GM12878 (cell line): ENCODE results near the gene EPB41L2.

ENCODE experiments used
- CREM ChIP-seq: IDR thresholded peaks from 2 replicates; pipeline ENCODE4 v1.6.1; 2014; ENCODE audit warnings: antibody characterized with exemption, low read depth
- EZH2 ChIP-seq: IDR thresholded peaks from 2 replicates; pipeline ENCODE4 v1.6.1; 2012; ENCODE audit warnings: low read depth, mild to moderate bottlenecking, control low read depth, inconsistent platforms, low read length, borderline replicate concordance; ENCODE audit not compliant: control insufficient read depth
- MXI1 ChIP-seq: fragments of 150-350 bp; IDR thresholded peaks from 2 replicates; pipeline ENCODE4 v1.6.1; 2011; ENCODE audit warnings: low read depth, mild to moderate bottlenecking, inconsistent platforms, low read length, improper control_type of control experiment
- NR2C2 ChIP-seq: IDR thresholded peaks from 2 replicates; pipeline ENCODE4 v1.6.1; 2011; ENCODE audit warnings: borderline replicate concordance, low read depth; ENCODE audit not compliant: control insufficient read depth, insufficient read length
- POLR2A ChIP-seq: IDR thresholded peaks from 2 replicates; pipeline ENCODE4 v1.6.1; 2011; ENCODE audit warnings: low read depth, mild to moderate bottlenecking, low read length
- POLR2AphosphoS5 ChIP-seq: IDR thresholded peaks from 2 replicates; pipeline ENCODE4 v1.6.1; 2011; ENCODE audit warnings: mild to moderate bottlenecking, low read length, inconsistent platforms
- RELA ChIP-seq: fragments of 450-650 bp; IDR thresholded peaks from 2 replicates; pipeline ENCODE4 v1.8.0; 2014; ENCODE audit warnings: borderline replicate concordance; ENCODE audit not compliant: partially characterized antibody
- SIN3A ChIP-seq: IDR thresholded peaks from 2 replicates; pipeline ENCODE4 v1.6.1; 2012; ENCODE audit warnings: low read depth, low read length, improper control_type of control experiment
- SMC3 ChIP-seq: IDR thresholded peaks from 2 replicates; pipeline ENCODE4 v1.6.1; 2011; ENCODE audit warnings: low read length, improper control_type of control experiment, borderline replicate concordance
- TAF1 ChIP-seq: IDR thresholded peaks from 2 replicates; pipeline ENCODE4 v1.6.1; 2011; ENCODE audit warnings: mild to moderate bottlenecking, low read depth, low read length, borderline replicate concordance
- TBL1XR1 ChIP-seq: IDR thresholded peaks from 2 replicates; pipeline ENCODE4 v1.6.1; 2012; ENCODE audit warnings: low read depth, low read length, improper control_type of control experiment
- TF ChIP-seq, protein P1 (sequence below), 3 experiments: IDR thresholded peaks in 2 of 3; conservative IDR thresholded peaks in 1 of 3; 2 replicates each; pipeline ENCODE4 v1.5.1; 2011; ENCODE audit warnings: low read depth in 3 of 3, low read length in 3 of 3, mild to moderate bottlenecking in 3 of 3, control low read depth in 2 of 3, moderate library complexity in 2 of 3, inconsistent platforms in 1 of 3, mixed read lengths in 1 of 3; ENCODE audit not compliant: control insufficient read depth in 2 of 3, insufficient read depth in 1 of 3; ENCODE audit errors: extremely low read depth in 1 of 3
- TF ChIP-seq, protein P2 (sequence below): fragments of 450-650 bp; IDR thresholded peaks from 2 replicates; pipeline ENCODE4 v1.6.1; 2016; ENCODE audit warnings: mild to moderate bottlenecking, moderate library complexity, borderline replicate concordance

DNA sequence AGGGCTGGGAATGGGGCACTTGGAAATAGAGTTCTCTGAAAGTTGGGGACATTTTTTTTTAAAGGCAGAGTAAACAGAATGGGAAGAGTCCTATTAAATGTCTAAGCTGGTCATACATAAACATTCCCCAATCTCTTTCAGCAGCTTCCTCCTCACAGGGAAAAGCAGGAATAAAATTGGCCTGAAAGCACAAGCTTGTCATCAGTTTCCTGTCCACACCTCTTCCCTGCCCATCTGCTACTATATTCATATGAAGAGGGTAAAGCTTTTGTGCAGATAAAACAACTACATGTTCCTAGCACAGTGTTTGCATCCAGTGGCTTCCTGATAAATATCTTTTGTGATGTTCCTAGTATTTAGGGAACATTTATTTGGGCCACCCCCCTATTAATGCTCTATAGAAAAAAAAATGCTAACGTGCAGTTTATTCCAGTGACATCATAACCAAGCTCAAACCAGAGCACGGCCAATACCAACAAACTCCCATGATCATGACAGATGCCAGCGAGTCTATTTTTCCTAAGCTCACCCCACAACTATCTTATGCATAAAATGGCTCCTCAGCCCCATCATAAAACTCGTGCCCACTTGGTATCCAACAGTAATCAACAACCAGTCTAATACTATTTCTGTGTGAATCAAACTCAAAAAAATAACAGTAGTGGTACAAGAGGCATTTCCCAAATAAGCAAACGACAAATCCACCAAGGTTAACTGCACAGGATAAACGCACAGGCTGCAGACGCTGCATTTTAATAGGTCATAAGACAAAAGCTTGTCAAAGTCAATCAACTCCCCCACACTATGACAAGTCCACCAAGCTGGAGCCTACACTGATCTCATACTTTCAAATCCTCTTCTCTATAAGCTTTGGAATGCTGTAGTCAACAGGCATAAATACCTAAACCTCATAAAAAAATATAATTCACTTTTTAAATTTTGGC lies 95.3 kb downstream of the EPB41L2 start:
- TF ChIP-seq, protein P1, sequence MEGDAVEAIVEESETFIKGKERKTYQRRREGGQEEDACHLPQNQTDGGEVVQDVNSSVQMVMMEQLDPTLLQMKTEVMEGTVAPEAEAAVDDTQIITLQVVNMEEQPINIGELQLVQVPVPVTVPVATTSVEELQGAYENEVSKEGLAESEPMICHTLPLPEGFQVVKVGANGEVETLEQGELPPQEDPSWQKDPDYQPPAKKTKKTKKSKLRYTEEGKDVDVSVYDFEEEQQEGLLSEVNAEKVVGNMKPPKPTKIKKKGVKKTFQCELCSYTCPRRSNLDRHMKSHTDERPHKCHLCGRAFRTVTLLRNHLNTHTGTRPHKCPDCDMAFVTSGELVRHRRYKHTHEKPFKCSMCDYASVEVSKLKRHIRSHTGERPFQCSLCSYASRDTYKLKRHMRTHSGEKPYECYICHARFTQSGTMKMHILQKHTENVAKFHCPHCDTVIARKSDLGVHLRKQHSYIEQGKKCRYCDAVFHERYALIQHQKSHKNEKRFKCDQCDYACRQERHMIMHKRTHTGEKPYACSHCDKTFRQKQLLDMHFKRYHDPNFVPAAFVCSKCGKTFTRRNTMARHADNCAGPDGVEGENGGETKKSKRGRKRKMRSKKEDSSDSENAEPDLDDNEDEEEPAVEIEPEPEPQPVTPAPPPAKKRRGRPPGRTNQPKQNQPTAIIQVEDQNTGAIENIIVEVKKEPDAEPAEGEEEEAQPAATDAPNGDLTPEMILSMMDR (IDR thresholded peaks at IDR 0.05 in 2 of 3, conservative IDR thresholded peaks at IDR 0.05 in 1 of 3; ENCODE audit: control insufficient read depth in 2 of 3, extremely low read depth in 1 of 3, insufficient read depth in 1 of 3, low read depth in 3 of 3, low read length in 3 of 3): no peak
- TF ChIP-seq CREM (no peak), POLR2A (no peak), TAF1 (no peak), TBL1XR1 (no peak), EZH2 (no peak), RELA (no peak), POLR2AphosphoS5 (no peak), NR2C2 (no peak), MXI1 (no peak), SMC3 (no peak), SIN3A (no peak)
- TF ChIP-seq, protein P2, sequence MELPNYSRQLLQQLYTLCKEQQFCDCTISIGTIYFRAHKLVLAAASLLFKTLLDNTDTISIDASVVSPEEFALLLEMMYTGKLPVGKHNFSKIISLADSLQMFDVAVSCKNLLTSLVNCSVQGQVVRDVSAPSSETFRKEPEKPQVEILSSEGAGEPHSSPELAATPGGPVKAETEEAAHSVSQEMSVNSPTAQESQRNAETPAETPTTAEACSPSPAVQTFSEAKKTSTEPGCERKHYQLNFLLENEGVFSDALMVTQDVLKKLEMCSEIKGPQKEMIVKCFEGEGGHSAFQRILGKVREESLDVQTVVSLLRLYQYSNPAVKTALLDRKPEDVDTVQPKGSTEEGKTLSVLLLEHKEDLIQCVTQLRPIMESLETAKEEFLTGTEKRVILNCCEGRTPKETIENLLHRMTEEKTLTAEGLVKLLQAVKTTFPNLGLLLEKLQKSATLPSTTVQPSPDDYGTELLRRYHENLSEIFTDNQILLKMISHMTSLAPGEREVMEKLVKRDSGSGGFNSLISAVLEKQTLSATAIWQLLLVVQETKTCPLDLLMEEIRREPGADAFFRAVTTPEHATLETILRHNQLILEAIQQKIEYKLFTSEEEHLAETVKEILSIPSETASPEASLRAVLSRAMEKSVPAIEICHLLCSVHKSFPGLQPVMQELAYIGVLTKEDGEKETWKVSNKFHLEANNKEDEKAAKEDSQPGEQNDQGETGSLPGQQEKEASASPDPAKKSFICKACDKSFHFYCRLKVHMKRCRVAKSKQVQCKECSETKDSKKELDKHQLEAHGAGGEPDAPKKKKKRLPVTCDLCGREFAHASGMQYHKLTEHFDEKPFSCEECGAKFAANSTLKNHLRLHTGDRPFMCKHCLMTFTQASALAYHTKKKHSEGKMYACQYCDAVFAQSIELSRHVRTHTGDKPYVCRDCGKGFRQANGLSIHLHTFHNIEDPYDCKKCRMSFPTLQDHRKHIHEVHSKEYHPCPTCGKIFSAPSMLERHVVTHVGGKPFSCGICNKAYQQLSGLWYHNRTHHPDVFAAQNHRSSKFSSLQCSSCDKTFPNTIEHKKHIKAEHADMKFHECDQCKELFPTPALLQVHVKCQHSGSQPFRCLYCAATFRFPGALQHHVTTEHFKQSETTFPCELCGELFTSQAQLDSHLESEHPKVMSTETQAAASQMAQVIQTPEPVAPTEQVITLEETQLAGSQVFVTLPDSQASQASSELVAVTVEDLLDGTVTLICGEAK: no peak
